Measurements from ENCODE around the gene GDI1.

DNA sequence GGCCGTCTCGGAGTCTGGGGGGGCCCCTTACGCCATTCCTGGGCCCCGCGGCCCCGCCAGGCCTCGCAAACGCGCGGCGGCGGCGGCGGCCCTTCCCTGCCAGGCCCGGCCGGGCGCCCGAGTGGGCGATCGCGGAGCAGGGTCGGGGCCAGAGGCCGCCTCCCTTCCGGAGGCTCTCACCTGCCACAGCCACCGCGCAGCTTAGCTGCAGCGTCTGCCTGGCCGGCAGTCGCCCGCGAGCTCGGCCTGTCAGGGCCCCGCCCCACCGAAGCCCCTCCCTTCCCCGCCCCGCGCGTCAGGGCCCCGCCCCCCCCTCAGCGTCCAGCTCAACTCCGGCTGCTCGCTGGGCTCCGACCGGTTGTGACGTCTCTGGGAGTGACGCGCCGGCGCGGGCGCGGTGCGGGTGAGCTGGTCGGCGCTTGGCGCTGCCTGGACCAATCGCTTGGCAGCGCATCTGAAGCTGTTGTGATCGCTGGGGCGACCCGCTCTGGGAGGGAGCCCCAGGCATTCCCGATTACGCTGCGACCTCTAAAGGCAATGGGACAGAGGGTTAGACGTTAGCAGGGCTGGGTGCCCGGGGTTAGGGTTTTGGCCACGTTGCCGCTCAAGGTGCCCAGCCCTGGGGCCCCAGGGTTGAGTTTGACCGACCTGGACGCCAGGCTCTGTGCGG, 53.6 kb downstream of the GDI1 start, which contains the start of gene SLC10A3:
- TF ChIP-seq, protein P1, sequence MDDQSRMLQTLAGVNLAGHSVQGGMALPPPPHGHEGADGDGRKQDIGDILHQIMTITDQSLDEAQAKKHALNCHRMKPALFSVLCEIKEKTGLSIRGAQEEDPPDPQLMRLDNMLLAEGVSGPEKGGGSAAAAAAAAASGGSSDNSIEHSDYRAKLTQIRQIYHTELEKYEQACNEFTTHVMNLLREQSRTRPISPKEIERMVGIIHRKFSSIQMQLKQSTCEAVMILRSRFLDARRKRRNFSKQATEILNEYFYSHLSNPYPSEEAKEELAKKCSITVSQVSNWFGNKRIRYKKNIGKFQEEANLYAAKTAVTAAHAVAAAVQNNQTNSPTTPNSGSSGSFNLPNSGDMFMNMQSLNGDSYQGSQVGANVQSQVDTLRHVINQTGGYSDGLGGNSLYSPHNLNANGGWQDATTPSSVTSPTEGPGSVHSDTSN (IDR thresholded peaks at IDR 0.05): peak; percentile 25; the same call in 1 of the 2 replicates
- TF ChIP-seq, protein P2, sequence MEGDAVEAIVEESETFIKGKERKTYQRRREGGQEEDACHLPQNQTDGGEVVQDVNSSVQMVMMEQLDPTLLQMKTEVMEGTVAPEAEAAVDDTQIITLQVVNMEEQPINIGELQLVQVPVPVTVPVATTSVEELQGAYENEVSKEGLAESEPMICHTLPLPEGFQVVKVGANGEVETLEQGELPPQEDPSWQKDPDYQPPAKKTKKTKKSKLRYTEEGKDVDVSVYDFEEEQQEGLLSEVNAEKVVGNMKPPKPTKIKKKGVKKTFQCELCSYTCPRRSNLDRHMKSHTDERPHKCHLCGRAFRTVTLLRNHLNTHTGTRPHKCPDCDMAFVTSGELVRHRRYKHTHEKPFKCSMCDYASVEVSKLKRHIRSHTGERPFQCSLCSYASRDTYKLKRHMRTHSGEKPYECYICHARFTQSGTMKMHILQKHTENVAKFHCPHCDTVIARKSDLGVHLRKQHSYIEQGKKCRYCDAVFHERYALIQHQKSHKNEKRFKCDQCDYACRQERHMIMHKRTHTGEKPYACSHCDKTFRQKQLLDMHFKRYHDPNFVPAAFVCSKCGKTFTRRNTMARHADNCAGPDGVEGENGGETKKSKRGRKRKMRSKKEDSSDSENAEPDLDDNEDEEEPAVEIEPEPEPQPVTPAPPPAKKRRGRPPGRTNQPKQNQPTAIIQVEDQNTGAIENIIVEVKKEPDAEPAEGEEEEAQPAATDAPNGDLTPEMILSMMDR (IDR thresholded peaks at IDR 0.05): 0 out of 2 replicates have a peak, but pooled peaks have one; percentile 15
- TF ChIP-seq POLR2AphosphoS5 (IDR thresholded peaks at IDR 0.05; ENCODE audit: low read depth, low read length): peak; percentile 56; the same call in 1 of the 2 replicates
